GM10266 (cell line): ENCODE measurements around the gene GLRX3.
"Not testable (repeated sequence)": the region's sequence is repeated elsewhere in the genome, so short reads cannot be mapped to it uniquely, and the experiment has no call there.

Experiments
- DNase-seq: peaks from one replicate; pipeline ENCODE4 v3.0.0; 2012; ENCODE audit errors: extremely low spot score
- CTCF ChIP-seq: IDR thresholded peaks from 2 replicates; pipeline ENCODE4 v1.5.1; 2012; ENCODE audit warnings: mild to moderate bottlenecking, low read depth; ENCODE audit not compliant: control insufficient read depth, insufficient read depth; ENCODE audit errors: missing control alignments

Gene GLRX3

GRCh38 chr10:130110246-130111112 is 25.7 kb upstream of the GLRX3 start, which contains the start of gene C10orf143:
Gene C10orf143 (minus strand): TSS chr10:130110830. CDS start chr10:130110772, 58 bp downstream.
- TF ChIP-seq CTCF: no peak
- peak; percentile 94 for DNase-seq

- TF ChIP-seq CTCF: no peak
- peak; percentile 92 for DNase-seq
Measured at GRCh38 chr10:130111113-130111851, 24.9 kb upstream of the GLRX3 start.

GRCh38 chr10:130111852-130112180 is 24.4 kb upstream of the GLRX3 start:
- no peak for TF ChIP-seq CTCF
- DNase-seq: no peak

- no peak for TF ChIP-seq CTCF
- no peak for DNase-seq
Measured at GRCh38 chr10:130112821-130113220, 23.4 kb upstream of the GLRX3 start.

GRCh38 chr10:130116942-130117341 is 19.2 kb upstream of the GLRX3 start:
- DNase-seq: not testable (repeated sequence)

GRCh38 chr10:130117535-130117934 is 18.7 kb upstream of the GLRX3 start:
- DNase-seq: not testable (repeated sequence)

- no peak for DNase-seq
- no peak for TF ChIP-seq CTCF
Measured at GRCh38 chr10:130121486-130122079, 14.6 kb upstream of the GLRX3 start.
